ENCODE data around the gene WDR31. TPM values are rescaled to one million over a fixed set of nuclear protein-coding genes. Genes with fewer than 3 reads are reported as not detected.

WDR31 gene
- total and polyA plus RNA-seq, 7 donors: 0.66 to 6.9 (median 1.7) TPM

DNA sequence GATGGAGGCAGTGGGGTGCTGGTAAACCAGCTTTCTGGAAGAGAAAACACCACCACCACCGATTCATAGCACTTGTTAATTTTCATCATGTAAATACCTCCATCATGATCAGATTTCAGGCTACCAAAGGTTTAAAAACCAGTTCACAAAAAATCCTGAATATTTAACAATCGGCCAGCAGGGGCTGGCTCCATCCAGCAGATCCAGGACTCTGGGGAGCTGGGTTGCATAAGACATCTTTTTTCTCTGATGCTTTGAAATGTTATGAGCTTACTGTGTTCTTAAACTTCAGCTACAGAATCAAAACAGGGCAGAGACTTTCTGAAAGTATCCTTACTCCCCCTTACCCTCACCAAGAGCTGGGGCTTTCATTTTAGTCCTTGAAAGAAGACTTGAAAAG lies 22.3 kb downstream of the WDR31 start:
- Histone ChIP-seq H3K4me3 (no peak overlapping the region), H3K27me3 (ENCODE audit: insufficient read depth in 3 of 3, low read length in 2 of 3) (no peaks in the 10 kb centered on the region), H3K27ac (no peak overlapping the region), H3K9me3 (no peaks in the 10 kb centered on the region), H3K4me1 (no peaks in the 10 kb centered on the region), H3K36me3 (ENCODE audit: insufficient read depth in 1 of 2, low read depth in 1 of 2) (peaks cover 0 to 5% of the 10 kb centered on the region in 2 donors)
- WGBS, 3 donors: 46 to 62% (median 57%) methylated on average over 2 of the region's 2 CpGs
- TF ChIP-seq, protein P1, sequence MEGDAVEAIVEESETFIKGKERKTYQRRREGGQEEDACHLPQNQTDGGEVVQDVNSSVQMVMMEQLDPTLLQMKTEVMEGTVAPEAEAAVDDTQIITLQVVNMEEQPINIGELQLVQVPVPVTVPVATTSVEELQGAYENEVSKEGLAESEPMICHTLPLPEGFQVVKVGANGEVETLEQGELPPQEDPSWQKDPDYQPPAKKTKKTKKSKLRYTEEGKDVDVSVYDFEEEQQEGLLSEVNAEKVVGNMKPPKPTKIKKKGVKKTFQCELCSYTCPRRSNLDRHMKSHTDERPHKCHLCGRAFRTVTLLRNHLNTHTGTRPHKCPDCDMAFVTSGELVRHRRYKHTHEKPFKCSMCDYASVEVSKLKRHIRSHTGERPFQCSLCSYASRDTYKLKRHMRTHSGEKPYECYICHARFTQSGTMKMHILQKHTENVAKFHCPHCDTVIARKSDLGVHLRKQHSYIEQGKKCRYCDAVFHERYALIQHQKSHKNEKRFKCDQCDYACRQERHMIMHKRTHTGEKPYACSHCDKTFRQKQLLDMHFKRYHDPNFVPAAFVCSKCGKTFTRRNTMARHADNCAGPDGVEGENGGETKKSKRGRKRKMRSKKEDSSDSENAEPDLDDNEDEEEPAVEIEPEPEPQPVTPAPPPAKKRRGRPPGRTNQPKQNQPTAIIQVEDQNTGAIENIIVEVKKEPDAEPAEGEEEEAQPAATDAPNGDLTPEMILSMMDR (IDR thresholded peaks at IDR 0.05): no peak
- ATAC-seq (no peak), DNase-seq (no peak)
- intact Hi-C loops (cut with DNase I): loop anchor here in 1 of 2 donors (10.0 kb wide), 1 partner anchor 87 kb away; the partner anchor contains the start of gene ALAD

GRCh38 chr9:113316030-113316429 lies 24.0 kb downstream of the WDR31 start:
- intact Hi-C loops (cut with DNase I): loop anchor here in 1 of 2 donors (10.0 kb wide), 1 partner anchor 89 kb away; the partner anchor contains the start of gene ALAD
- no peaks in the 10 kb centered on the region for H3K4me1 ChIP-seq
- ATAC-seq: no peak
- H3K4me3 ChIP-seq: no peak overlapping the region
- DNase-seq: no peak
- peaks cover 0 to 5% of the 10 kb centered on the region in 2 donors for H3K36me3 ChIP-seq (ENCODE audit: insufficient read depth in 1 of 2, low read depth in 1 of 2)
- H3K27me3 ChIP-seq (ENCODE audit: insufficient read depth in 3 of 3, low read length in 2 of 3): no peaks in the 10 kb centered on the region
- H3K9me3 ChIP-seq: no peaks in the 10 kb centered on the region
- no peak overlapping the region for H3K27ac ChIP-seq
- WGBS, 3 donors: 88 to 95% (median 92%) methylated on average over 4 of the region's 4 CpGs
- TF ChIP-seq, protein P1 (IDR thresholded peaks at IDR 0.05): no peak

DNA sequence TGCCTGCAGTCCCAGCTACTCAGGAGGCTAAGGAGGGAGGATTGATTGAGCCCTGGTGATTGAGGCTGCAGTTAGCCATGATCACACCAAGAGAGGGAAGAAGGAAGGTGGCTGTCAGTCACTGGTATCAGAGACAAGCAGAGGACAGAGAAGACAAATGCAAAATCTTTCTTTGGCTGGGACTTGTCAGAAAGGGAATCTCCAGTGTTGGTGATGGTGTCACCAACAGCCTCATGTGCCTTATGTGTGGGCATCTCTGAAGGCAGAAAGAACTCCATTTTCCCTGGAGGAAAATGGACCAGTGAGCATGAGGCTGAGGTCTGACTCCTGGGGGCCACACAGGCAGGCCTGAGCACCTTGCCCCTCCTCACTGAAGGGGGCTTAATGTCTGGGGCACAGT lies 24.8 kb downstream of the WDR31 start:
- no peak overlapping the region for H3K4me3 ChIP-seq
- TF ChIP-seq, protein P1 (IDR thresholded peaks at IDR 0.05): no peak

GRCh38 chr9:113313261-113313660 lies 26.8 kb downstream of the WDR31 start:
- ATAC-seq: no peak
- H3K4me3 ChIP-seq: no peak overlapping the region
- H3K27me3 ChIP-seq (ENCODE audit: insufficient read depth in 3 of 3, low read length in 2 of 3): no peaks in the 10 kb centered on the region
- H3K27ac ChIP-seq: no peak overlapping the region
- H3K9me3 ChIP-seq: no peaks in the 10 kb centered on the region
- 29 to 48% (median 41%) methylated on average over 5 of the region's 5 CpGs for WGBS, 3 donors
- no peaks in the 10 kb centered on the region for H3K4me1 ChIP-seq
- TF ChIP-seq, protein P1 (IDR thresholded peaks at IDR 0.05): no peak
- intact Hi-C loops (cut with DNase I): loop anchor here in 1 of 2 donors (10.0 kb wide), 1 partner anchor 92 kb away; the partner anchor contains the start of gene ALAD
- peaks cover 0 to 2% of the 10 kb centered on the region in 2 donors for H3K36me3 ChIP-seq (ENCODE audit: insufficient read depth in 1 of 2, low read depth in 1 of 2)
- DNase-seq: no peak

More for the DNA sequence above, 24.8 kb downstream of the WDR31 start:
- Histone ChIP-seq H3K9me3 (no peaks in the 10 kb centered on the region), H3K36me3 (ENCODE audit: insufficient read depth in 1 of 2, low read depth in 1 of 2) (peaks cover 0 to 5% of the 10 kb centered on the region in 2 donors), H3K27ac (no peak overlapping the region), H3K4me1 (no peaks in the 10 kb centered on the region), H3K27me3 (ENCODE audit: insufficient read depth in 3 of 3, low read length in 2 of 3) (no peaks in the 10 kb centered on the region)
- intact Hi-C loops (cut with DNase I): loop anchor here in 1 of 2 donors (10.0 kb wide), 1 partner anchor 90 kb away; the partner anchor contains the start of gene ALAD
- no peak for ATAC-seq
- no peak for DNase-seq

- H3K27ac ChIP-seq: no peak overlapping the region
- no peak overlapping the region for H3K4me3 ChIP-seq
- no peaks in the 10 kb centered on the region for H3K36me3 ChIP-seq (ENCODE audit: insufficient read depth in 1 of 2, low read depth in 1 of 2)
- intact Hi-C loops (cut with DNase I): loop anchor here in 1 of 2 donors (10.0 kb wide), 1 partner anchor 93 kb away; the partner anchor contains the start of gene ALAD
- H3K9me3 ChIP-seq: no peaks in the 10 kb centered on the region
- TF ChIP-seq, protein P1 (IDR thresholded peaks at IDR 0.05): no peak
- ATAC-seq (no peak), DNase-seq (no peak)
- no peaks in the 10 kb centered on the region for H3K4me1 ChIP-seq
- no peaks in the 10 kb centered on the region for H3K27me3 ChIP-seq (ENCODE audit: insufficient read depth in 3 of 3, low read length in 2 of 3)
- 76 to 80% (median 80%) methylated on average over 3 of the region's 3 CpGs for WGBS, 3 donors
Measured at GRCh38 chr9:113311961-113312360, 28.1 kb downstream of the WDR31 start.
